GM21576 (cell line): ENCODE results near the gene ACTL7A.
"Not testable (repeated sequence)": the region's sequence is repeated elsewhere in the genome, so short reads cannot be mapped to it uniquely, and the experiment has no call there.

Experiments
- ATAC-seq: cut with Tn5 transposase; IDR thresholded peaks from one replicate; pipeline ENCODE4 v1.9.1; 2021; ENCODE audit warnings: mild to moderate bottlenecking, moderate library complexity; ENCODE audit not compliant: unreplicated experiment

ACTL7A gene

DNA sequence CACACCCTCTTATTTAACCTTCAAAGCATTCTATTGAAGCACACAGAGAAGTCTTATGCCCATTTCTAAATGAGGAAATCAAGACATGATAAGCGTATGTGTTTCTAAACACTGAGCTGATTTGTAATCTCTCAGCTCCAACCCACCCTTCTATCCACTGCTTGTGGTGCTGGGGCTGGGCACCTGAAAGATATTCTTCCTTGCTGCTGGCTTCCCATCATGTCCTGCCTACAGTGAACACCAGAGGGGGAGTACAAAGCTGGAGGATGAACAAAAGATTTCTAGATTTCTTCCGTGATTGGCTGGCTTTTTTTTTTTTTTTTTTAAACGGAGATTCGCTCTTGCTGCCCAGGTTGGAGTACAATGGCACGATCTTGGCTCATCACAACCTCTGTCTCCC lies 14.4 kb downstream of the ACTL7A start:
- no peak for ATAC-seq

DNA sequence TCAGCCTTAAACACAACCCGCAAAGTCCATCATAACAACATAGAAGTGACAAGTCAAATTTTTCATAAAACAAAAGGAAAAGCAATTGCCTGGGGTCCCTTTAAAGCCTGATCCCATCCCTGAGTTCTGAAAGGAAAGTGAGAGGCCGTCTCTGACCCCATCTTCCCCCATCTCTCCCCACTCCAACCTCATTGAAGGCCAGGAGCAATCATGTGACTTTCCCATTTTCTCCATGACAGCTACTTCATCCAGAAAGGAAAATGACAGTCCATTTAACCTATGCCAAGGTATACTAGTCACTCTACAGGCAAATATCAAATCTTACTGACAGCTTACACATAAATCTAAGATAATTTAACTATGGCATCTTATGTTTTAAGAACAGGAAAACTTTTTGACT lies 15.5 kb downstream of the ACTL7A start:
- ATAC-seq, result no peak

DNA sequence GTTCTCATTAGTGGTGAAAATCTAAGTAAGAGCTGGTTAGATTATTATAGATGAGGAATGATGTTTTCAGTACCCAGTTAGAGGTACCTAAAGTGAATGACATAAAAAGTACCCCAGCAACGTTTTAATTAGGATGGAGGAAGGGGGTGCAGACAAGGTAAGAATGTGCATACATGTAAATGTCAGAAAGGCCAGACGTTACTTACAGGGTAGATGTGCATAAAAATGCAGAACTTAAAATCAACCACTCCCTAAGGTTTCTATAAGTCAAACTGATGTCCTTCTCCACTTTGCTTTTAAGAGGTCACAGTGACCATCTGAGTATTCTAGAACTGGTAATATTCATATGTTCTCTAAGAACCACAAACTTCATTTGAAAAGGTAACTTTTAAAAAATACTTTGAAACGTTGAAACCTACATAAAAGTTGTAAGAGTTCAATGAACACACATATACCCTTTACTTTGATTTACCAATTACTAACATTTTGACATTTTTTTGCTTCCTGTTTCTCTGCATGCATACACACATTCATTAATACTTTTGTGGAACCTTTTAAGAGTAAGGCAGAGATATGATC lies 18.8 kb downstream of the ACTL7A start:
- ATAC-seq, result no peak

DNA sequence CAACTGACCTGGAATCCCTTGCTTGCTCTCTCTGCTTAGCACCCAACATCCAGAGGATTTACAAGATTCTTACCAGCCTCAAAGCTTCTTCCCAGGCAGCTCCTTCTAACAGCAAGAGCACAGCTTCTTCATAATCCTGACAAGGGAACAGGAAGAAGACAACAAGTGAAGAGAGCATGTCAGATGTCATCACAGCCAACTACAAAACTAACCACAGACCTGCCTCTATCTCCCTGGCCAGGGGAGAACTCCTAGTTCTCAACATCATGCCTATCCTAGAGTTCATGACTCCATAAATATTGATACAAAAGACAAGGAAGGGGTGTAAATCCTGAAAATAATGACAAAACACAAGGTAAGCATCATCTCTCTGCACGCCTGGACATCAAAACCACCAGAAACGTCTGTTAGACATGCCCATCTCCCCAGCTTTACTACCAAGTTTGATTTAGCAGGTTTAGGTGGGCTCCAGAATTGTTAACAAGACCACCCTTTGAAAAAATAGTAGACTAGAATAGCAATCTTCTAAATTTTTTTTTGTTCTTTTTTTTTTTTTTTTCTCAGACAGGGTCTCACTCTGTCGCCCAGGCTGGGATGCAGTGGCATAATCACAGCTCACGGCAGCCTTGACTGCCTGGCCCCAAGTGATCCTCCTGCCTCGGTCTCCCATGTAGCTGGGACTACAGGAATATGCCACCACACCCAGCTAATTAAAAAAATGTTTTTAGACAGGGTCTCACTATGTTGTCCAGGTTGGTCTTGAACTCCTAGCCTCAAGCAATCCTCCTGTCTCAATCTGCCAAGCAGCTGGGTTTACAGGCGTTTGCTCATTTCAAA lies 20.2 kb downstream of the ACTL7A start:
- no peak for ATAC-seq

DNA sequence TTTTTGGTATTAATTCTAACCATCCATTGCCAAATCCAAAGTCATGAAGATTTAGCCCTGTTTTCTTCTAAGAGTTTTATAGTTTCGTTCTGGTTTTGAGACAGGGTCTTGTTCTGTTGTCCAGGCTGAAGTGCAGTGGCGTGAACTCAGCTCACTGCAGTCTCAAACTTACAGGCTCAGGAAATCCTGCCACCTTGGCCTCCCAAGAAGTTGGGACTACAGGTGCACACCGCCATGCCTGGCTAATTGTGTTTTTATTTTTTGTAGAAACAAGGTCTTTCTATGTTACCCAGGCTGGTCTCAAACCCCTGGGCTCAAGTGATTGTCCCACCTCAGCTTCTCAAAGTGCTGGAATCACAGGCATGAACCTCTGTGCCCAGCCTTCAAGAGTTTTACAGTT lies 21.0 kb downstream of the ACTL7A start:
- no peak for ATAC-seq

DNA sequence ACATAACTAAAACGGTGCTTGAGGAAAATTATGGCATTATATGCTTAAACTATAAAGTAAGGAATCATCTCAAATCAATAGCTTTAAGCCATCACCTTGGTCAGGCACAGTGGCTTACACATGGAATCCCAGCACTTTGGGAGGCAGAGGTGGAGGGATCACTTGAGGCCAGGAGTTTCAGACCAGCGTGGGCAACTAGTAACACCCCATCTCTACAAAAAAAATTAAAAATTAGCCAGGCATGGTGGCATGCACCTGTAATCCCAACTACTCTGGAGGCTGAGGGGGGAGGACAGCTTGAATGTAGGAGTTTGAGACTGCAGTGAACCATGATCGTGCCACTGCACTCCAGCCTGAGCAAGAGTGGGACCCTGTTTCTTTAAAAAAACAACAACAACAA lies 22.6 kb downstream of the ACTL7A start:
- no peak for ATAC-seq

DNA sequence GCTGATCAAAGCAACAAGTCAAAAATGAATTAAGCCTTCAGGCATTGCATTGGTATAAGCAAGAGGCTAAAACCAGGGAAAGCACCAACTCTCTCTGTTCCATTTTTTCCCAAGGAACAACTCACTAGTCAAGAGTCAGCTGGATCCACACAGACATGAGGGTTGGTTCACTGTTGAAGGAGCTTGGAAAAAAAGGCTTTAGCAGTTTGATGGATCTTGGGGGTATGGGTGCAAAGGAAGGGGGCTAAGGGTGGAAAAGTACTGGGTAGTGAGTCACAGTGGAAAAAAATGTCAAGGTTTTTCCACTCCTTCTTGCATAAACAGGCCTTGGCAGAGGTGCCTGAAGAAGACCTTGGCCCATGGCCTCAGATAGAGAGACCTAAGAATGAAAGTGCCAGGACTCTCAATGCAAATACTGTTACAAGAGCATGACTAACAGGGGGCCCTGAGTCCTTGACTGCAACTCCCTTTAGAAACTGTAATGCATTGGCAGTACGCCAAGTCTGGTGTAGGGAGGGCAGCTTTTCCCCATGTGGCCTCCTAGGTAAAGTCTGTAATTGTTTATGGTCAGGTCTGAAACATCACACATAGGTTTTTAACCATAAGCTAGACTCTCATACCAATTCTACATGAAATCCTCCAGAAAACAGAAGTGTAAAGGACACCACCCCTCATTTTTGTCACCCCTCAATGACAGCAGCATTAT lies 23.7 kb downstream of the ACTL7A start:
- ATAC-seq, result peak; percentile 99

DNA sequence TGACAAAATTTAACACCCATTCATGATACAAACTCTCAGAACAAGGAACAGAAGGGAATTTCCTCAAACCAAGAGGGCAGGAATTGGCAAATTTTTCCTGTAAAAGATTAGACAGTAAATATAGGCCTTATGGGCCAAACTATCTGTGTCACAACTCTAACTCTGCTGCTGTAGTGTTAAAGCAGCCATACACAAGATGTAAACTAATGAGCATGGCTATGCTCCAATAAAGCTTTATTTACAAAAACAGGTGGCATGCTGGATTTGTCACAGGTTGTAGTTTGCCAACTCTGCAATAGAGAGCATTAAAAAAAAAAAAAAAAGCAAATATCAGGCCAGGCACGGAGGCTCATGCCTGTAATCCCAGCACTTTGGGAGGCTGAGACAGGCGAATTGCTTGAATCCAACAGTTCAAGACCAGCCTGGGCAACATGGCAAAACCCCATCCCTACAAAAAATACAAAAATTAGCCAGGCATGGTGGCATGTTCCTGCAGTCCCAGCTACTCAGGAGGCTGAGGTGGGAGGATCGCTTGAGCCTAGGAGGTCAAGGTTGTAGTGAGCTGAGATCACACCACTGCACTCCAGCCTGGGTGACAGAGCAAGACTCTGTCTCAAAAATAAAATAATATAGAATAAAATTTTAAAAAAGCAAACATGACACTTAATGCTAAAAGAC lies 24.7 kb downstream of the ACTL7A start:
- not testable (repeated sequence) for ATAC-seq

DNA sequence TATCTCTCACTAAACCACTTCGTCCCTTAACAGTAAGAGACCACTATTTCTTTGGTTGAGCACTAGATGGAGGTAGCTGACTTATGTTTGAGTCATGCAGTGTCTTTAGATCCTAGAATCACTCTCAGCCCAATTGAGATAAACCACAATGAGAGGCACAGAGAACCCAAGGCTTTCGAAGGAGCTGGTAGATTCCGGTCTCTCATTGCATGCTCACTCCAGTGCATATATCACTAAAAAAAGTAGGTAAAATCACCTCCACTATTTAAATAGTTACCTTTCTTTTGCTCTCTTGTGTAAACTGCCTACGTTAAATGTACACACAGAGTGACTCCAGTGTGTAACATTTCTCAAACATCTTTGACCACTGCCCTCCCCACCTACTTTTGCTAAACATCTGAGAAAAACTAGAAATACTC lies 27.6 kb downstream of the ACTL7A start:
- ATAC-seq, result no peak

DNA sequence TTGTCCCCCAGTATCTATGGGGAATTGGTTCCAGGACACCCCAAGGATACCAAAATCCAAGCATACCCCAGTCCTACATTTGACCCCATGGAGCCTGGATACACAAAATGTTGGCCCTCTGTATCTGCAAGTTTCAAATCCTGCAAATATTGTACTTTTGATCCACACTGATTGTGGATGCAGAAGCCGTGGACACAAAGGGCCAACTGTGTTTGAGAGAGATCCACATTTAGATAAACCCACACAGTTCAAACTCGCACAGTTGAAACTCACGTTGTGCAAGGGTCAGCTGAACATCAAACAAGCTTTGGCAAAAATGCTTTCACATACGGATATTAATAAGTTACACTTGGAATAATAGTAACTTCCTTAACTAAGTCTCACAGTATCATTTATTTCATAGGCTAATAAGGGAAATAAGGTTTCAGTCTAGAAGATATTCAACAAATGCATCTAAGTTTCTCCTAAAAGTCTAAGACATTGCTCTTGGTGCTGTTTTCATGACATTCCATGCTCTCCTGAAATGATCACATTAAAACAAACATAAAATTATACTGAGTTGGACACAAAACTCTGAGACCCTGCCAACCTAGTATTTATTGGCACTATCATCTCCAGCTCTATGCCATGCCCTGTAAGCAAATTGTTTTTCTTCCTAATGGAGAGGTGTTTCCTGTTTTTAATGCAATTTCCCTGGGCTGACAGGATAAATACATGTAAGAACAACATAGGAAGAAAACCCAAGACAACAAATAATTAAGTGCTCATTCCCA lies 32.3 kb downstream of the ACTL7A start:
- no peak for ATAC-seq

DNA sequence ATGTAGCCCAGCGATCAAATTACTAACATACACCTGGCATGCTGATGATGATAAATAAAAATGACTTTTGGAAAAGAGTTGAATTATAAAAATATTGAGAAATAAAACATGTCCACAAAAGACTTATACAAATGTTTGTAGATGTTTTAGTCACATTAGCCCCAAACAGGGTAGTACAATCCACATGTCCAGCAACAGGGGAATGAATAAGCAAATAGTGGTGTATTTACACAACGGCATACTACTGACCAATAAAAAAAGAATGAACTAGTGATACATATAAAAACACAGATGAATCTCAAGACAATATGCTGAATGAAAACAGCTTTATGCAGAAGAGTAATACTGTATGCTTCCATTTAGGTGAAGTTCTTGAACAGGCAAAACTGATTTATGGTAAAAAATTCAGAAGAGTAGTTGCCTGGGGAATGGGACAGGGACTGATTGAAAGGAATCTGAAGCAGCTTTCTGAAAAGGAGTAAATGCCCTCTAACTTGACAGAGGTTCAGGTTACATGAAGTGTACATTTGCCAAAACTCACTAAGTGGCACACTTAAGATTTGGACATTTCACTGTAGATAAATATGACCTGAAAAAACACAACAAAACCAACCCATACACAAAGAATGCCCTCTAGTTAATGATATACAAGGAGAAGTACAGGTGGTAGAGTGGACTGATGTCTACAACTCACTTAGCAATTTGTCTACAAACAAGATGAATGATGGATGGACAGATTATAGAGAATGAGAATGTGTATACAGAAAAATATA lies 35.4 kb downstream of the ACTL7A start:
- ATAC-seq, result no peak

DNA sequence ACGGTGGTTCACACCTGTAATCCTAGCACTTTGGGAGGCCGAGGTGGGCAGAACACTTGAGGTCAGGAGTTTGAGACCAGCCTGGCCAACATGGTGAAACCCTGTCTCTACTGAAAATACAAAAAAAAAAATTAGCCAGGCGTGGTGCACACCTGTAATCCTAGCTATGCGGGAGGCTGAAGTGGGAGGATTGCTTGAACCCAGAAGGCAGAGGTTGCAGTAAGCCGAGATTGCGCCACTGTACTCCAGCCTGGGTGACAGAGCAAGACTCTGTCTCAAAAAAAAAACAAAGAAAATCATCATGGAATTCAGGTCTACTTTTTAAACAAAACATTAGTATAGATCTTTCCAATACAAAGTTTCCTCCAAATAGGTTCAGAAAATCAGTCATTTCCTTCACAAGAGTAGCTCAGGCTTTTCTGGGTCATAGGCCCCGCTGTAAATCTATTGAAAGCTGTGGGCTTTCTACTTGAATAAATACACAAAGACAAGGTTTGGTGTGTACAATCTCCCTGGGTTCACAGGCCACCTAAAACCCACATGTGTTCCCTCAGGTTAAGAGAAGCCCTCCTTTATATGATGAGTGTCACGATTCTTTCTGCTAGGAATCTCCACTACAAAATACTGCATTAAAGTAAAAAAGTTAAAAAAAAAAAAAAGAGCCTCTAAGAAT lies 37.1 kb downstream of the ACTL7A start:
- not testable (repeated sequence) for ATAC-seq

DNA sequence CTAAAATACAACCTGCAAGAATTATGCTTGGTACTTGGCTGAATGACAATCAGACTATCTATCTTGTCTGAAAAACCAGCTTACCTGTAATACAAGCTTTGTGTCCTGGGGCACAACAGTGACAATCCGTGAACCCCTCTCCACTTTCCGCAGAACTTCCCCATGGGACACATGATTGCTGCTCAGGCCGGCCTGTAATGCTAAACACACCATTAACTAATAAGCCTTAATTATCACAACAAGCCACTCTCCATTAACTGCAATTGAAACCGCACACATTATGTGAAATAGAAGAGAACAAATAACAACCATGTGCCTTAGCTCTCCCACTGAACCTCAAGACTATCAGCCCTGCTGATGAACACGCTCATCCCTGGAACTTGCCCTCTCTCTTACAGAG lies 38.1 kb downstream of the ACTL7A start:
- no peak for ATAC-seq

DNA sequence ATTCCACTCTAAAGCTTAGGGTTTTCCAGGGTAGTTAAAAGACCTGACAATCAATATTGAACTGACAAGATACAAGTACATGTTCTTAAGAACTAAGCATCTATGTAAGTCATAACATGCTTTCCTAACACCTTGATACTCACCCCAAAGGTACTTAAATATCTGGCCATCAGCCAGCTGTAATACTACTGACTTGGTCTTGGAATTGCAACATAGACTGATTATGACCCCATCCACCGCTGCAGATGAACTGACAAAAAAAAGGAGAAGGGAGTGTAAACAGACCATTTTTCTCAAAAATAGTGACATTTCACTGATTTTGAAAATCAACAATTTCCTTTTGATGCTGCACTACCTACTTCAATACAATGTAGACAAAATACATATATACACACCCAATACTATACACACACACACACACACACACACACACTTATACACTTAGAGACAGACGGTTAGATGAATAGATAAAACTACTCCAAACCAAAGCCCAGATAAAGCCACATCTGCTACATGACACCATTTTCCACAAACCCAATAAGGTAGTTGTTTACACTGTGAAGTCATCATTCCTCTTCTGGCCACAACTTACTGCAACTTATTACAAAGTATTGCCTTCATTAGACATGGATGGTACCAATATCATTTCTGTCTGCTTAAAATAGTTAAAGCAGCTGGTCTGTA lies 41.5 kb downstream of the ACTL7A start:
- ATAC-seq, result no peak

DNA sequence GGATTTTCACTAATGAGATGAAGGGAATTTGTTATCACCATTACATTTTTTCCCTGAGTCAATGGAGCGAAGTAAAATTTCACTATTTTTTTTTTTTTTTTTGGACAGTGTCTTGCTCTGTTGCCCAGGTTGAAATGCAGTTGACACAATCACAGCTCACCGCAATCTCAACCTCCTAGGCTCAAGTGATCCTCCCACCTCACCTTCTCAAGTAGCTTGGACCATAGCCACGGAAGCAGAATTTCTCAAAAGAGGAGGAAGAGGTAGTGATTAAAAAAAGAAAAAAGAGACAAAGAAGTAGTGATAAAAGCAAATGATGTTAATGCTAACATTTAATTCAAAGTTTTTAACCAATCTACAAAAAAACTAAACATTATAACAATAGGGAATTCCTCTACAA lies 42.1 kb downstream of the ACTL7A start:
- no peak for ATAC-seq

DNA sequence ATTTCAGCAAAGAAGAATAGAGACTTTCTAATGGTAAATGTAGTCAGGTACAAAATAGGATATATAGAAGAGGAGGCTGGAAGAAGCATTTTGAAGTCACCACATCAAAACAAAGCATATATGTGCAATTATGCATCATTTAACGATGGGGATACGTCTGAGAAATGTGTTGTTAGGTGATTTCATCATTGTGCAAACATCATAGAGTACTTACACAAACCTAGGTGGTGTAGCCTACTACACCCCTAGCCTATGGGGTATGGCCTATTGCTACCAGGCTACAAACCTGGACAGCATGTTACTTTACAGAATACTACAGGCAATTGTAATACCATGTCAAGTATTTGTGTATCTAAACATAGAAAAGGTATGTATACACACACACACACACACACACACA lies 43.4 kb downstream of the ACTL7A start:
- no peak for ATAC-seq

DNA sequence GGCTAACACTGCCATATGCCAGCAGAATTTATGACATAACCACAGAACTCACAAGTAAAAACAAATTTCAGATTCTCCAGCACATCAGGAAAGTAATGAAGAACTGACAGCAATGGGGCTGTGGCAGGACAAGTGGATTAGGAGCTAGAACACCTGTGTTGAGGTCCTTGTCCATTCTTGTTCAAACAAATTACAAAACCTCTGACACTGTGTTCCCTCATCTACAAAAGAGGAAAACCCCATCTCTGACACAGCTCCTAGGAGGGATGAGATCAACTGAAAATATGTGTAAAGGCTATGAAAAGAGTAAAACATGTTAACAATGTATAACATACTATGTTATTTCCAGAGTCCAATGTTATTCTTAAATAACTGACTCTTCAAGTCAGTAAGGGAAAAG lies 48.3 kb downstream of the ACTL7A start:
- ATAC-seq, result no peak

DNA sequence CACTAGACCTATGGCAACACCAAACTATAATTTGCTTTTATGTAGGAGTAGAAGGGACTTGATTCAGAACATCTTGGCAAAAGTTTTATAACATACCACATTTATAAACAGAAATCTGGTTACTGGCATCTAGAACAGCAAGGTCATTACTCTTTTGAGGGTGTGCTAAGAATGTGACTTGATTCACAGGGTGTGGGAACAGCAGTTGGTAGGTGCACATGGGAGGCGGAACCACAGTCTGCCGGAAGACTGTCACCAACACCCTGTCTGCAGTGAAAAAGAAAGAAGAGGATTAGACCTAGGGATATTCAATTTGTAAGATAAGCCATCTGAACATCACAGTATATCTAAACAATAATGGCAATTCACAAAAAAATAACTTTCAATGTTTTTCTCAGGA lies 48.8 kb downstream of the ACTL7A start:
- ATAC-seq, result no peak

DNA sequence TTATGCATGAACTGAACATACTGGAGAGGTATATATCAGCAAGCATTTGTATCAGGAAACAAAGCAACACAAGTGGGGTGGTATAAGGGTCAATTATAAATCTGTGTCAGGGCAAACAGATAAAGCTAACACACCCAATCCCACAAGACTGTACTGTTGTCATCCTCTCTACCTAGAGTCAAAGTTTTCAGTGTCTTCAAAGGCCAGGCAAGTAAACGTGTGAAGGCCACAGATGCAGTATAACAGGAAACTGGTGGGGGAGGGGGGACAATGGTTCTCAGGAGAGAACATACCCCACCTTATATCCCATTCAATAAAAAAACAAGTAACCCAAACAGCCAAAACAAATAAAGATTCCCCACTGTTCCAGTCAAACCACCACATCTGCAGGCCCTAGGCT lies 49.8 kb downstream of the ACTL7A start:
- no peak for ATAC-seq
